Smooth muscle cell (in vitro differentiated cells): ENCODE data around the gene PROSER3. TPM values are rescaled to one million over a fixed set of nuclear protein-coding genes. Genes with fewer than 3 reads are reported as not detected.

ENCODE experiments used
- DNase-seq: peaks from one replicate; lab custom pipeline; 2025; ENCODE audit not compliant: unreplicated experiment; lab: John Stamatoyannopoulos, UW
- H2AFZ ChIP-seq: fragments of 200-600 bp; sonication (generic); 2 replicates; pipeline ENCODE4 v1.6.0; 2016; ENCODE audit warnings: antibody characterized with exemption, low read depth, mild to moderate bottlenecking
- H3F3A ChIP-seq: fragments of 200-600 bp; sonication (generic); 2 replicates; pipeline ENCODE4 v1.6.0; 2017; ENCODE audit warnings: antibody characterized with exemption, low read depth
- H3K27ac ChIP-seq: fragments of 200-600 bp; sonication (generic); 2 replicates; pipeline ENCODE4 v1.5.1; 2016; ENCODE audit warnings: low read depth, mild to moderate bottlenecking
- H3K27me3 ChIP-seq: fragments of 200-600 bp; sonication (generic); 2 replicates; pipeline ENCODE4 v1.6.1; 2016; ENCODE audit warnings: low read depth, mild to moderate bottlenecking
- H3K36me3 ChIP-seq: fragments of 200-600 bp; sonication (generic); 2 replicates; pipeline ENCODE4 v1.5.1; 2016; ENCODE audit warnings: low read depth
- H3K4me1 ChIP-seq: fragments of 200-600 bp; sonication (generic); 2 replicates; pipeline ENCODE4 v1.5.1; 2016; ENCODE audit warnings: low read depth
- H3K4me2 ChIP-seq: fragments of 200-600 bp; sonication (generic); 2 replicates; pipeline ENCODE4 v1.6.0; 2016; ENCODE audit warnings: mild to moderate bottlenecking
- H3K4me3 ChIP-seq: fragments of 200-600 bp; sonication (generic); 2 replicates; pipeline ENCODE4 v1.5.1; 2016; ENCODE audit warnings: mild to moderate bottlenecking
- H3K79me2 ChIP-seq: fragments of 200-600 bp; sonication (generic); 2 replicates; pipeline ENCODE4 v1.6.0; 2016; ENCODE audit warnings: low read depth, mild to moderate bottlenecking
- H3K9ac ChIP-seq: fragments of 200-600 bp; sonication (generic); 2 replicates; pipeline ENCODE4 v1.6.0; 2016; ENCODE audit warnings: low read depth
- H3K9me3 ChIP-seq: fragments of 200-600 bp; sonication (generic); replicated peaks from 2 replicates; pipeline ENCODE4 v1.5.1; 2016; ENCODE audit warnings: low read depth
- H4K20me1 ChIP-seq: fragments of 200-600 bp; sonication (generic); 2 replicates; pipeline ENCODE4 v1.6.0; 2016; ENCODE audit warnings: low read depth
- CTCF ChIP-seq: fragments of 200-600 bp; sonication (generic); IDR thresholded peaks from 2 replicates; pipeline ENCODE4 v1.5.1; 2017; ENCODE audit warnings: borderline replicate concordance, mild to moderate bottlenecking, antibody characterized with exemption; ENCODE audit not compliant: insufficient read depth, poor library complexity, severe bottlenecking
- WGBS: methylation state at CpG from one replicate; pipeline ENCODE4 v1.1.7; 2016; ENCODE audit warnings: low lambda C conversion rate; 5-methylcytosine and 5-hydroxymethylcytosine counted together
- polyA plus RNA-seq: library from polyadenylated mRNA; unstranded; fragments of >200 nt; fragmentation: Nextera tagmentation; extraction: Ambion mirVana; gene quantifications from 2 replicates; pipeline ENCODE4 v1.2.1, GENCODE V29; 2016
- total RNA-seq: library from RNA; depleted of rRNA; stranded (reverse); fragments of >200 nt; gene quantifications from 2 replicates; pipeline ENCODE4 v1.2.3, GENCODE V29; 2014

The PROSER3 gene
- total and polyA plus RNA-seq, 2 experiments from 2014 or later, result 13.7 to 24.8 TPM

GRCh38 chr19:35752746-35753350, 5.1 kb upstream of the PROSER3 start:
- TF ChIP-seq CTCF, result no peak
- Histone ChIP-seq H3K27me3 (no peaks in the 10 kb centered on the region), H3K9ac (no peak overlapping the region), H3K9me3 (no peaks in the 10 kb centered on the region), H4K20me1 (peaks cover 11% of the 10 kb centered on the region), H3K79me2 (peaks cover 24% of the 10 kb centered on the region), H2AFZ (no peak overlapping the region), H3K36me3 (no peaks in the 10 kb centered on the region), H3K4me3 (no peak overlapping the region), H3K4me2 (no peak overlapping the region), H3F3A (peaks cover 27% of the 10 kb centered on the region), H3K27ac (no peak overlapping the region), H3K4me1 (peaks cover 23% of the 10 kb centered on the region)
- 95% methylated on average over 20 of the region's 20 CpGs for WGBS
- DNase-seq, result no peak

GRCh38 chr19:35753634-35754369, 4.2 kb upstream of the PROSER3 start:
- H3K27me3 ChIP-seq, result no peaks in the 10 kb centered on the region
- peaks cover 27% of the 10 kb centered on the region for H3F3A ChIP-seq
- no peak overlapping the region for H3K4me2 ChIP-seq
- H3K79me2 ChIP-seq, result peaks cover 25% of the 10 kb centered on the region
- DNase-seq, result no peak
- H2AFZ ChIP-seq, result no peak overlapping the region
- H3K27ac ChIP-seq, result no peak overlapping the region
- no peaks in the 10 kb centered on the region for H3K36me3 ChIP-seq
- no peak overlapping the region for H3K4me3 ChIP-seq
- WGBS, result 90% methylated on average over 20 of the region's 20 CpGs
- H3K9ac ChIP-seq, result no peak overlapping the region
- TF ChIP-seq CTCF, result no peak
- H4K20me1 ChIP-seq, result peaks cover 12% of the 10 kb centered on the region
- peaks cover 26% of the 10 kb centered on the region for H3K4me1 ChIP-seq
- no peaks in the 10 kb centered on the region for H3K9me3 ChIP-seq

GRCh38 chr19:35754370-35755130, 3.4 kb upstream of the PROSER3 start:
- no peak overlapping the region for H2AFZ ChIP-seq
- peak overlapping the region; percentile 69 for H3K4me3 ChIP-seq
- H3K27me3 ChIP-seq, result no peaks in the 10 kb centered on the region
- H3K9me3 ChIP-seq, result no peaks in the 10 kb centered on the region
- H3K4me1 ChIP-seq, result peaks cover 28% of the 10 kb centered on the region
- H4K20me1 ChIP-seq, result peaks cover 19% of the 10 kb centered on the region
- H3K36me3 ChIP-seq, result no peaks in the 10 kb centered on the region
- H3K27ac ChIP-seq, result peak overlapping the region; percentile 99
- no peak for DNase-seq
- peaks cover 27% of the 10 kb centered on the region for H3F3A ChIP-seq
- no peak for TF ChIP-seq CTCF
- WGBS, result 79% methylated on average over 13 of the region's 13 CpGs
- peak overlapping the region; percentile 91 for H3K9ac ChIP-seq
- H3K79me2 ChIP-seq, result peaks cover 26% of the 10 kb centered on the region
- H3K4me2 ChIP-seq, result peak overlapping the region; percentile 86
